ENCODE data around the gene AGAP1.
"Not testable (repeated sequence)": the region's sequence is repeated elsewhere in the genome, so short reads cannot be mapped to it uniquely, and the experiment has no call there.

The AGAP1 gene

GRCh38 chr2:236122236-236122635, 628.4 kb downstream of the AGAP1 start:
- DNase-seq: no peak

DNA sequence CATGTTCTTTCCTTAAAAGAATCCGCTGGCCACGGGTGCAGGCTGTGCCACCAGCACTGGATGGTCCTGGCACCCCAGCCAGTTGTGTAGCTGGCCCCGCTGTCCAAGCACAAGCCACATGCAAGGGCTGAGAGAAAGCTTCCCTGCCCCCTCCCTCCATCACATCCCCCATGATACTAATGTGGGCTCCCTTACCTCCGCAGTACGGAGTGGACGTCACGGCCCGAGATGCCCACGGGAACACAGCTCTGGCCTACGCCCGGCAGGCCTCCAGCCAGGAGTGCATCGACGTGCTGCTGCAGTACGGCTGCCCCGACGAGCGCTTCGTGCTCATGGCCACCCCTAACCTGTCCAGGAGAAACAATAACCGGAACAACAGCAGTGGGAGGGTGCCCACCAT, 629.9 kb downstream of the AGAP1 start:
- no peak for DNase-seq

- no peak for DNase-seq
Measured at GRCh38 chr2:236124182-236124893, 630.5 kb downstream of the AGAP1 start.

- DNase-seq: no peak
Measured at GRCh38 chr2:236125541-236125940, 631.7 kb downstream of the AGAP1 start.

GRCh38 chr2:236127010-236127409, 633.2 kb downstream of the AGAP1 start:
- DNase-seq: no peak

DNA sequence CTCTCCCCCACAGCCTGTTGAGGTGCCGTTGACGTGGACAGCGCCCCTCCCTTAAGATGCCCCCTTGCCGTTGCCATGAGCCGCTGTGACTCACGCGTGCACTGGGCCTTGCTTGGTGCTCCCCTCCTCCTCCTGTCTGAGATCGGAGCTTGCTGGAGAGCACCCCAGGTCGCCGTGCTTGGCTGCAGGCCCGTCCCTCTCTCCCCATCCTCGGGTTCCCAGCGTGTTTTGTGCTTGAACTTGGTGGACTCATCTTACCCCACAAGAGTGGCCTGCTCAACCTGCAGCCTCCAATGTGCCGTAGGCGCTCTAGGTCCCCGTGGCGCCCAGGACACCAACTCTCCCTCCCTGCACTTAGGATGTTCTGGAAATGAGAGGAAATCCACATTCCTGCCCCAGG, 634.5 kb downstream of the AGAP1 start:
- DNase-seq: no peak

DNA sequence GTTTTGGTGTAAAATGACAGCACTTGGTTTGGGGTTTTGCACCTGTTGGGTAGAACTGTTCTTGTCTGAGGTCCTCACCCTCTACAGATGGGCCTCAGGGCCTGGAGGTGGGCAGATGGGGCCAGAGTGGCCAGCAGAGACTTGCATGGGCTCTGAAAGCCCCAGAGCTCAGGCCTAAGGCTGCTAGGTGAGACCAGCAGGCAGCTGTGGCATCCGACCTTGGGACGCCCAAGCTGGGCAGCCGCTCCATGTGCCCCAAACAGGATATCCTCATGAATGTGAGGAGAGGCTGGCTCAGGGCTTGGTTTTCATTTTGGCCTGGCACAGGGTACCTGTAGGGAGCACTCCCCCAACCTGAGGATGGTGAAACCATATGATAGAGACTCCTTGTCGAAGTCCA, 636.1 kb downstream of the AGAP1 start:
- no peak for DNase-seq

GRCh38 chr2:236130349-236130998, 636.6 kb downstream of the AGAP1 start:
- DNase-seq: no peak

DNA sequence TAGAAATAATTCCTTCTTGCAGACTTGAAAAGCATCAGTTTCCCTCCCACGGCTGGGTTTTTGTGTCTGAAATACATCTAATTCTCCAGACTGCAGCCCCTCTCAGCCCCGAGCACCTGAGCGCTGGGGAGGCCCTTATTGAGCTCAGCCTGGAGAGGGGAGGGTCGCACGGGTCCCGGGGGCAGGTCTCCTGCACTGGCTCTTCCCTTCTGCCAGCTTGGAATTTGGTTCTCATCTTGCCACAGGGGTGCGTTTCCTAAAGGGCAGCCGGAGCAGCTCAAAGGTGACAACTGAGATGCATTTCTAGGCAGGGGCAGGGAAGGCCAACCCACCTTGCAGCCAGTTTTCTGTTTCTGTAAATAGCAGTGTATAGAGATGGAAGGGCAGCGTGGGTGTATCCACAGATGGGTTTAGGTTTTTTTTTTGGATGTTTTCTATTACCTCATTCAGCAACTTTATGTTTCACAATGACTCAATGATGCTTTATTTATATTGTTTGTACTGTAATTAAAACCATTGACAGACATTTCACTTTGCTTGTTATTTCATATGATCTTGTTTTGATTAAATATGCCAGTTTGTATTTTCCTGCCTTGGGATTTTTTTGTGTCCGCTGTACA, 637.3 kb downstream of the AGAP1 start:
- DNase-seq: no peak

DNA sequence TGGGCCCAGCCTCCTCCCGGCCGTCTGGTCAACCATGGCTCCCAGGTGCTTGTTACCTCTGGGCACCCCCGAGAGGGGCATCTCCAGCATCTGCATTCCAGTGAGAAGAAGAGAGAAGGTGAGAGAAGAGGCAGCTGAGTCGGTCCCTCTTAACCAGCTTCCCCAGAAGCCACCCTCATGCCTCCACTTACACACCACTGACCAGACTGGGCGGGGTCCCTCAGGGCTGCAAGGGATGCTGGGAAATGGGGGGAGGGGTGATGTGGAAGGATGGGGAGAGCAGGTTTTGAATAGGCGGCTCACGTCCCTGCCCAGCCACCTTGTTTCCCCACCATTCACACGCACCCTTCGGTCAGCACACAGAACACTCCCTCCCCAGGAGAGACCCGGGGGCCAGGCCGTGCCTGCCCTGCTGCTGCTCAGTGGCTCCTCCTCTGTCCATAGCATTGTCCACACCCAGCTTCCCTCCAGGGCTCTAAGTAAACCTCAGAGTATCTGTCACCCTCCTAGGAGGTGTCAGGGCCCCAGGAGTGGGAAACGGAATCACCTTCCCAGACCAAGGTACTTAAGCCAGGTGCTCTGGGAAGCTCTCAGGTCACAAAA, 639.7 kb downstream of the AGAP1 start:
- no peak for DNase-seq

DNA sequence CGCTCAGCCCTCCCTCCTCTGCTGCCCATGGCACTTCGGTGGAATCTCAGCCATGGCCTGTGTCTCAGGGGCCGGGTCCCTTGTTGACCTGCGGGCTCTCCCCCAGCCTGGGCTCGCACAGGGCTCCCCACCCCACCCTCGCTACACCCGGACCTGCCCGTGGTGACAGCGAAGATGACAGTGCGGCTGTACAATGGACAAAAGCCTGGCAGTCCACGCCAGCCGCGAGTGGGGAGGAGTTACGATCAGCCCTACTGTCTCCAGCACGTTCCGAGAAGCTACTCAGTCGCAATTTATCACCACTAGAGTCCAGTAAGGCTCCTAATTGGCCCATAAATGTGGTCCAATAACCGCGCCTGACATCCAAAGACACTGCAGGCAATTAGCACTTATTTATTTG, 642.7 kb downstream of the AGAP1 start:
- DNase-seq: no peak

DNA sequence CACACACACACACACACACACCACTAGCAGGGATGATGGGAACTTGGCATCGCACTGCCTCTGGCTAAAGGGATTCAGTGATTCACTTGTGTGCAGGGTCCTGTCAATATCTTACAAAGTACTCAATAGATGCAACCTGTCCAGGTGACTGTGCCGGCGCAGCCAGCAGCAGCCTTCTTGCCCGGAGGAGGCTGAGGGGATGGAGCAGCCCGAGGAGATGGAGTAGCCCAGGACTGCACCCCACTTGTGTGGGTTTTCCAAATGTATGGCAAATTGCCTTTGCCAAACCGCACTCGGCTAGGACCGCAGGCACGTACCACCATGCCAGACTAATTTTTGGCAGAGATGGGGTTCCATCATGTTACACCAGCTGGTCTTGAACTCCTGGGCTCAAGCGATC, 643.2 kb downstream of the AGAP1 start:
- DNase-seq: no peak

- not testable (repeated sequence) for DNase-seq
Measured at GRCh38 chr2:236141616-236142015, 647.8 kb downstream of the AGAP1 start.

DNA sequence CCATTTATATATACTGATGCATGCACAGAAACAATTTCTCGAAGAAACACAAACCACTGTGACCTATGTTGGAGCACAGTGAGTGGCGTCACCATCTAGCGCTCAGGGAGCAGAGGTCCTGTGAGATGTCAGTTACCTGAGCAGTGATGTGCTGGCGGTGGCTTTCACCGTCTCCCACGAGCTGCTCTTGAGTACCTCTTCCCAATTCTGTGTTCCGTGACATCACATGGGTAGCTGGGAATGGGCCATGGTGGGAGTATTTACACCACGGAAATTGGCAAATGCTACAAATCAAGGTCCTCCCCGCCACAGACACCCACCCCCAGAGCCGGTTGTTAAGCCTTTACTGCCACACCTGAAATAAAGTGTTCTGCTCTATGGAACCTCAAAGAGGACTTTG, 650.0 kb downstream of the AGAP1 start:
- no peak for DNase-seq

DNA sequence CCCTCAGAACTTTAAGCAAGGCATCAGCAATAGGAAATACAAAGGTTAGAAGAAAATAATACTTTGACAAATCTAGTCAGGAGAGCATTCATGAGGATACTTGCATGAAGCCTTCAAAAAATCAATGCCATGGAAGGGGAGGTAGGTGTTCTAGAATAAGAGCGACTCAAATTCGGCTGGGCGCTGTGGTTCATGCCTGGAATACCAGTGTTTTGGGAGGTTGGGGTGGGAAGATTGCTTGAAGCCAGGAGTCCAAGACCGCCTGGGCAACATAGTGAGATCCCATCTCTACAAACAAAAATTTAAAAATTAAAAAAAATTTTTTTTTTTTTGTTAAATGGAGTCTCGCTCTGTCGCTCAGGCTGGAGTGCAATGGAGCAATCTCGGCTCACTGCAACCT, 652.6 kb downstream of the AGAP1 start:
- DNase-seq: no peak

DNA sequence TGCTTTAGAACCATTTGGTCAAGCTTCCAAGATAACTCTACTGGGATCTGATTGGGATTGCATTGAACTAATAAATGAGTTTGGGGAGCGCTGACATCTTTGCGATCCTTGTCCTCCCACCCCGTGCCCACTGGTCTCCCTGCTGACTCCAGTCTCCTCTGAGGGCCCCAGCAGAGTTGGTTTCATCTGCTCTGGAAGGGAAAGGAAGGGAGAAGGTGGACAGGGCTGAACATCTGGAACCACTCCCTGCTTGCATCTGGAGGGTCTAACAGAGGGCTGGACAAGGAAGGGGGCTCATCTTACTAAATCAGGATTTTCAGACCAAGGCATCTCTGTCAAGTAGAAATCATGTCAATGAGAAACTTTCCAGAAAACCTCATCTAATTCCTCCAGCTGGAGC, 661.6 kb downstream of the AGAP1 start:
- no peak for DNase-seq

GRCh38 chr2:236156095-236156859, 662.4 kb downstream of the AGAP1 start:
- no peak for DNase-seq

- no peak for DNase-seq
Measured at GRCh38 chr2:236156860-236157194, 663.0 kb downstream of the AGAP1 start.

- no peak for DNase-seq
Measured at GRCh38 chr2:236157366-236157765, 663.5 kb downstream of the AGAP1 start.

GRCh38 chr2:236157815-236158498, 664.1 kb downstream of the AGAP1 start:
- no peak for DNase-seq

DNA sequence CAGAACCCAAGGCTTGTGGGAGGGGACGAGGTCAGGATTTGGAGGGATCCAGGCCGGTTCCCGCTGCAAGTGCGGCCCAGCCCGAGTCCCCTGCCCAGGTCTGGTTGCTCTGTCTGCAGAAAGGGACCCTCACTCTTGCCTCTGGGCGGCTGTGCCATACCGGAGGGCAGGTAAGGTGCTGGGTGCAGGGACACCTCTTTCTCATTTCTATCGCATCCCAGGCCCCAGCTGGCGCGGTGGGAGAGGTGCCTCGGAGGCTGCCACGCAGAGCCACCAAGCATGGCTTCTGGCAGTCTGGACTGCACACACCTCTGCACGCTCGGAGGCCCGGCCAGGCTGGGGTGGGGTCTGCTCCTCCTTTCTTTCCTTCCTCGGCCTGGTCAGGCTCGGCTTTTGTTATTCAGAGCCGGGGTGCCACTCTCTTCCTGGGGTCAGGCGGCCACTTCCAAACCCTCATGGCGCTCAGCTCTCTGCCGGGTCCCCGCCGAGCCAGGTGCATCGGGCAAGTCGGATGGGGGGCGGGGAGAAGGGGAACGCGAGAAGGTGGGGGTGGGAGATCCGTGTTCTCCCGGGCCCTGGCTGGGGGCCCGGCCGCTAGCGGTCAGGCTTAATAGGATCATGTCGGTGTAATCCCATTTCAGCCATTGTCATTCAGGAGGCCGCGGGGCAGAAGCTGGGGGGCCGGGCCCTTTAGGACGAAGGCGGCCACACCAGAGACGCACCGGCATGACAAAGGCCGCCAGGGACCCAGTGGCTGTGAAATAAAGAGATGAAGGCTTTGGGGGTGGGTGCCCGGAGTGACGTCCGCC, 665.3 kb downstream of the AGAP1 start:
- no peak for DNase-seq

DNA sequence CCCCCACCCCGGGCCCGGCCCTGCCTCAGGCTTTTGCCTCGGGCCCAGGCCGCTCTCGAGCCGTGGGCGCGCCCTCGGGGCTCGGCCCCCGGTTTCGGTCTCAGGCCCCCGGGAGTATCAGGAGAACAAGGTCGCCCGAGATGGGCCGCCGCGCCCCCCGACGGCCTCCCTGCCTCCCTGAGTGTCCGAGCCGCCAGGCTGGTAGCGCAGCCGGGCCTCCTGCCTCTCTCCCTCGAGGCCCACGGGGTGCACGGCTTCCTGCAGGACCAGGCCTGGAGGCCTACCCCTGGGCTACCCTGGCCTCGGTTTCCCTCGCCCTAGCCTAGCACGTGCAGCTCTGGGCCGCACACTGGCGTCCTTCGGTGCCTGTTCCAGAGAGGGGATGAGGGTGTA, 665.9 kb downstream of the AGAP1 start:
- DNase-seq: no peak
